DOHH2 (cell line): Measurements from ENCODE around the gene UXT.

Experiments used
- H3F3A ChIP-seq: fragments of 200-600 bp; sonication (generic), shearing (Covaris generic); 2 replicates; pipeline ENCODE4 v1.6.0; 2016; ENCODE audit warnings: antibody characterized with exemption, mild to moderate bottlenecking; ENCODE audit not compliant: control insufficient read depth, insufficient read depth
- H3K27ac ChIP-seq: fragments of 200-600 bp; sonication (generic); 2 replicates; pipeline ENCODE4 v1.5.1; 2014; ENCODE audit warnings: low read depth, mild to moderate bottlenecking, low read length, moderate library complexity
- H3K27me3 ChIP-seq: fragments of 200-600 bp; sonication (generic); 2 replicates; pipeline ENCODE4 v1.6.1; 2014; ENCODE audit warnings: mild to moderate bottlenecking, low read length, mixed read lengths; ENCODE audit not compliant: control insufficient read depth
- H3K36me3 ChIP-seq: fragments of 200-600 bp; sonication (generic); 2 replicates; pipeline ENCODE4 v1.6.1; 2014; ENCODE audit warnings: mild to moderate bottlenecking, low read length, moderate library complexity, mixed read lengths; ENCODE audit not compliant: control insufficient read depth
- H3K4me1 ChIP-seq: fragments of 200-600 bp; sonication (generic); 2 replicates; pipeline ENCODE4 v1.6.1; 2014; ENCODE audit warnings: mild to moderate bottlenecking, low read length, mixed read lengths; ENCODE audit not compliant: control insufficient read depth
- H3K4me2 ChIP-seq: fragments of 200-600 bp; sonication (generic); 2 replicates; pipeline ENCODE4 v1.6.0; 2014; ENCODE audit warnings: mild to moderate bottlenecking, low read length, moderate library complexity
- H3K4me3 ChIP-seq: fragments of 200-600 bp; sonication (generic); 2 replicates; pipeline ENCODE4 v1.5.1; 2014; ENCODE audit warnings: mild to moderate bottlenecking, low read length, mixed read lengths
- H3K79me2 ChIP-seq: fragments of 200-600 bp; sonication (generic); 2 replicates; pipeline ENCODE4 v1.6.1; 2014; ENCODE audit warnings: mild to moderate bottlenecking, low read length, mixed read lengths; ENCODE audit not compliant: control insufficient read depth
- H3K9me2 ChIP-seq: fragments of 200-600 bp; sonication (generic); replicated peaks from 2 replicates; pipeline ENCODE4 v1.6.1; 2014; ENCODE audit warnings: mild to moderate bottlenecking, low read length, mixed read lengths; ENCODE audit not compliant: control insufficient read depth
- H3K9me3 ChIP-seq: fragments of 200-600 bp; sonication (generic); 2 replicates; pipeline ENCODE4 v1.6.1; 2014; ENCODE audit warnings: antibody characterized with exemption, low read length, mixed read lengths; ENCODE audit not compliant: control insufficient read depth, insufficient read depth
- H4K20me1 ChIP-seq: fragments of 200-600 bp; sonication (generic); 2 replicates; pipeline ENCODE4 v1.6.0; 2014; ENCODE audit warnings: low read depth, mild to moderate bottlenecking, antibody characterized with exemption, low read length, moderate library complexity; ENCODE audit not compliant: control insufficient read depth, insufficient read depth
- CTCF ChIP-seq: fragments of 200-600 bp; sonication (generic); IDR thresholded peaks from one replicate; pipeline ENCODE4 v1.5.1; 2014; ENCODE audit warnings: antibody characterized with exemption, mild to moderate bottlenecking, low read depth, low read length; ENCODE audit not compliant: poor library complexity, severe bottlenecking
- EZH2phosphoT487 ChIP-seq: fragments of 200-600 bp; sonication (generic); IDR thresholded peaks from 2 replicates; pipeline ENCODE4 v1.6.1; 2017; ENCODE audit warnings: borderline replicate concordance, mild to moderate bottlenecking, antibody characterized with exemption, low read length, moderate library complexity, mixed read lengths

UXT gene

GRCh38 chrX:47661539-47661938 is 2.6 kb upstream of the UXT start:
- no peak for TF ChIP-seq CTCF
- no peak for TF ChIP-seq EZH2phosphoT487
- H3K27me3 ChIP-seq: no peaks in the 10 kb centered on the region
- no peaks in the 10 kb centered on the region for H3K9me2 ChIP-seq
- no peak overlapping the region for H3K4me2 ChIP-seq
- no peaks in the 10 kb centered on the region; the same call in 1 of the 2 replicates for H3K9me3 ChIP-seq
- H4K20me1 ChIP-seq: no peaks in the 10 kb centered on the region
- H3K36me3 ChIP-seq: peaks cover 14% of the 10 kb centered on the region
- no peak overlapping the region for H3K27ac ChIP-seq
- no peak overlapping the region for H3K4me3 ChIP-seq
- no peaks in the 10 kb centered on the region for H3F3A ChIP-seq
- peaks cover 13% of the 10 kb centered on the region for H3K79me2 ChIP-seq
- peaks cover 10% of the 10 kb centered on the region for H3K4me1 ChIP-seq

GRCh38 chrX:47659421-47659726 is 394 bp upstream of the UXT start:
- peak overlapping the region; percentile 64 for H3K4me2 ChIP-seq
- H3K4me3 ChIP-seq: peak overlapping the region; percentile 94
- H3K9me2 ChIP-seq: no peaks in the 10 kb centered on the region
- TF ChIP-seq CTCF (no peak), EZH2phosphoT487 (no peak)
- no peaks in the 10 kb centered on the region; the same call in 1 of the 2 replicates for H3K9me3 ChIP-seq
- peaks cover 29% of the 10 kb centered on the region for H3K36me3 ChIP-seq
- peaks cover 10% of the 10 kb centered on the region for H3K4me1 ChIP-seq
- H3K79me2 ChIP-seq: peaks cover 13% of the 10 kb centered on the region
- no peaks in the 10 kb centered on the region for H3F3A ChIP-seq
- no peaks in the 10 kb centered on the region for H3K27me3 ChIP-seq
- H4K20me1 ChIP-seq: no peaks in the 10 kb centered on the region
- H3K27ac ChIP-seq: peak overlapping the region; percentile 93

GRCh38 chrX:47658301-47658683 is 688 bp downstream of the UXT start:
- Histone ChIP-seq H3K79me2 (peaks cover 13% of the 10 kb centered on the region), H3K4me3 (peak overlapping the region; percentile 94), H3K4me2 (peak overlapping the region; percentile 64), H3K27ac (0 out of 2 replicates have a peak overlapping the region, but pooled peaks have one; percentile 19), H3K4me1 (peaks cover 10% of the 10 kb centered on the region), H3K9me3 (no peaks in the 10 kb centered on the region; the same call in 1 of the 2 replicates), H4K20me1 (no peaks in the 10 kb centered on the region), H3F3A (no peaks in the 10 kb centered on the region), H3K27me3 (no peaks in the 10 kb centered on the region), H3K36me3 (peaks cover 34% of the 10 kb centered on the region), H3K9me2 (no peaks in the 10 kb centered on the region)
- TF ChIP-seq CTCF: no peak
- no peak for TF ChIP-seq EZH2phosphoT487
